Effector memory CD8-positive, alpha-beta T cell (primary cell): Measurements from ENCODE around the gene SNORC.
"Not testable (repeated sequence)": the region's sequence is repeated elsewhere in the genome, so short reads cannot be mapped to it uniquely, and the experiment has no call there.

Experiments used
- ATAC-seq: fragments of 150-1000 bp; cut with Tn5 transposase; replicated peaks from 2 replicates; pipeline ENCODE4 v1.10.0; 2021; ENCODE audit warnings: mild to moderate bottlenecking, moderate library complexity
- DNase-seq, 3 experiments: peaks; one replicate each; pipeline ENCODE4 v3.0.0; 2021
- H3K27ac Mint-ChIP-seq, 2 donors: one replicate each; pipeline ENCODE4 v1.8.0; 2022; ENCODE audit warnings: mild to moderate bottlenecking in 2 of 2, mixed read lengths in 2 of 2, moderate library complexity in 2 of 2
- H3K27me3 Mint-ChIP-seq, 2 donors: one replicate each; pipeline ENCODE4 v1.8.0; 2022; ENCODE audit warnings: mixed read lengths in 2 of 2
- H3K36me3 Mint-ChIP-seq: one replicate; pipeline ENCODE4 v1.8.0; 2022; ENCODE audit warnings: mild to moderate bottlenecking, moderate library complexity, mixed read lengths; ENCODE audit not compliant: insufficient read depth
- H3K4me1 Mint-ChIP-seq, 2 donors: one replicate each; pipeline ENCODE4 v1.8.0; 2022; ENCODE audit warnings: low read depth in 2 of 2, mixed read lengths in 2 of 2
- H3K4me3 Mint-ChIP-seq, 2 donors: one replicate each; pipeline ENCODE4 v1.8.0; 2022; ENCODE audit warnings: mild to moderate bottlenecking in 2 of 2, mixed read lengths in 2 of 2, moderate library complexity in 2 of 2
- H3K9me3 Mint-ChIP-seq, 2 donors: one replicate each; pipeline ENCODE4 v1.8.0; 2022; ENCODE audit warnings: mixed read lengths in 2 of 2

SNORC gene

GRCh38 chr2:232897598-232898408 lies 27.7 kb downstream of the SNORC start:
- DNase-seq = no peak
- H3K27me3 Mint-ChIP-seq = peaks cover 3 to 5% of the 10 kb centered on the region in 2 donors
- H3K4me3 Mint-ChIP-seq = no peak overlapping the region
- H3K27ac Mint-ChIP-seq = no peak overlapping the region
- H3K4me1 Mint-ChIP-seq = no peaks in the 10 kb centered on the region
- no peak for ATAC-seq
- peaks cover 3% of the 10 kb centered on the region for H3K36me3 Mint-ChIP-seq
- H3K9me3 Mint-ChIP-seq = no peaks in the 10 kb centered on the region

GRCh38 chr2:232898592-232899543 lies 28.8 kb downstream of the SNORC start:
- no peaks in the 10 kb centered on the region for H3K27me3 Mint-ChIP-seq
- no peak overlapping the region for H3K27ac Mint-ChIP-seq
- no peak for DNase-seq
- H3K4me1 Mint-ChIP-seq = no peaks in the 10 kb centered on the region
- peaks cover 3% of the 10 kb centered on the region for H3K36me3 Mint-ChIP-seq
- H3K4me3 Mint-ChIP-seq = no peak overlapping the region
- no peaks in the 10 kb centered on the region for H3K9me3 Mint-ChIP-seq
- ATAC-seq = no peak

- no peak for DNase-seq
- no peaks in the 10 kb centered on the region for H3K4me1 Mint-ChIP-seq
- H3K36me3 Mint-ChIP-seq = no peaks in the 10 kb centered on the region
- ATAC-seq = no peak
- H3K4me3 Mint-ChIP-seq = no peak overlapping the region
- no peaks in the 10 kb centered on the region for H3K27me3 Mint-ChIP-seq
- no peak overlapping the region for H3K27ac Mint-ChIP-seq
- H3K9me3 Mint-ChIP-seq = no peaks in the 10 kb centered on the region
These were observed 31.0 kb downstream of the SNORC start for GRCh38 chr2:232900811-232901735.

GRCh38 chr2:232901736-232902578 lies 31.9 kb downstream of the SNORC start:
- Mint-ChIP-seq H3K36me3 (no peaks in the 10 kb centered on the region), H3K9me3 (no peaks in the 10 kb centered on the region), H3K4me3 (no peak overlapping the region), H3K27me3 (no peaks in the 10 kb centered on the region), H3K27ac (no peak overlapping the region), H3K4me1 (no peaks in the 10 kb centered on the region)
- no peak for ATAC-seq
- DNase-seq = no peak

- Mint-ChIP-seq H3K27ac (no peak overlapping the region), H3K4me3 (no peak overlapping the region), H3K9me3 (no peaks in the 10 kb centered on the region), H3K36me3 (no peaks in the 10 kb centered on the region), H3K4me1 (no peaks in the 10 kb centered on the region), H3K27me3 (peaks cover 3 to 5% of the 10 kb centered on the region in 2 donors)
- DNase-seq (no peak), ATAC-seq (no peak)
These were observed 33.9 kb downstream of the SNORC start for GRCh38 chr2:232903989-232904388.

GRCh38 chr2:232906867-232907717 lies 37.0 kb downstream of the SNORC start:
- not testable (repeated sequence) for H3K27ac Mint-ChIP-seq, H3K9me3 Mint-ChIP-seq, H3K36me3 Mint-ChIP-seq, H3K4me3 Mint-ChIP-seq, DNase-seq, ATAC-seq, H3K4me1 Mint-ChIP-seq
- peaks cover 21 to 34% of the 10 kb centered on the region in 2 donors for H3K27me3 Mint-ChIP-seq

- H3K27me3 Mint-ChIP-seq = peaks cover 24 to 40% of the 10 kb centered on the region in 2 donors
- not testable (repeated sequence) for H3K36me3 Mint-ChIP-seq, H3K4me3 Mint-ChIP-seq, DNase-seq, ATAC-seq, H3K4me1 Mint-ChIP-seq, H3K27ac Mint-ChIP-seq, H3K9me3 Mint-ChIP-seq
These were observed 37.6 kb downstream of the SNORC start for GRCh38 chr2:232907718-232908085.

GRCh38 chr2:232908695-232909094 lies 38.6 kb downstream of the SNORC start:
- Mint-ChIP-seq H3K4me3 (no peak overlapping the region), H3K27ac (no peak overlapping the region), H3K27me3 (peaks cover 31 to 50% of the 10 kb centered on the region in 2 donors), H3K36me3 (no peaks in the 10 kb centered on the region), H3K9me3 (no peaks in the 10 kb centered on the region), H3K4me1 (no peaks in the 10 kb centered on the region)
- ATAC-seq = no peak
- no peak for DNase-seq

GRCh38 chr2:232910376-232910775 lies 40.3 kb downstream of the SNORC start:
- ATAC-seq = no peak
- Mint-ChIP-seq H3K4me1 (no peaks in the 10 kb centered on the region), H3K27ac (no peak overlapping the region), H3K9me3 (no peaks in the 10 kb centered on the region), H3K4me3 (no peak overlapping the region), H3K27me3 (peaks cover 36 to 60% of the 10 kb centered on the region in 2 donors), H3K36me3 (no peaks in the 10 kb centered on the region)
- DNase-seq = no peak

GRCh38 chr2:232911712-232912277 lies 41.7 kb downstream of the SNORC start:
- Mint-ChIP-seq H3K4me1 (no peaks in the 10 kb centered on the region), H3K9me3 (no peaks in the 10 kb centered on the region), H3K4me3 (no peak overlapping the region), H3K27me3 (peaks cover 39 to 74% of the 10 kb centered on the region in 2 donors), H3K27ac (no peak overlapping the region), H3K36me3 (no peaks in the 10 kb centered on the region)
- DNase-seq (no peak), ATAC-seq (no peak)

- no peak for ATAC-seq
- Mint-ChIP-seq H3K27ac (no peak overlapping the region), H3K27me3 (peaks cover 39 to 90% of the 10 kb centered on the region in 2 donors), H3K36me3 (no peaks in the 10 kb centered on the region), H3K4me3 (no peak overlapping the region), H3K9me3 (no peaks in the 10 kb centered on the region), H3K4me1 (no peaks in the 10 kb centered on the region)
- no peak for DNase-seq
These were observed 43.8 kb downstream of the SNORC start for GRCh38 chr2:232913903-232914302.
